ENCODE data around the gene PCLO.

The PCLO gene

GRCh38 chr7:83178066-83178465, 15.4 kb upstream of the PCLO start:
- no peak for FAIRE-seq
- DNase-seq (ENCODE audit: insufficient read length, low spot score): no peak
- TF ChIP-seq CTCF (IDR thresholded peaks at IDR 0.05; ENCODE audit: insufficient read depth, missing control alignments): no peak

DNA sequence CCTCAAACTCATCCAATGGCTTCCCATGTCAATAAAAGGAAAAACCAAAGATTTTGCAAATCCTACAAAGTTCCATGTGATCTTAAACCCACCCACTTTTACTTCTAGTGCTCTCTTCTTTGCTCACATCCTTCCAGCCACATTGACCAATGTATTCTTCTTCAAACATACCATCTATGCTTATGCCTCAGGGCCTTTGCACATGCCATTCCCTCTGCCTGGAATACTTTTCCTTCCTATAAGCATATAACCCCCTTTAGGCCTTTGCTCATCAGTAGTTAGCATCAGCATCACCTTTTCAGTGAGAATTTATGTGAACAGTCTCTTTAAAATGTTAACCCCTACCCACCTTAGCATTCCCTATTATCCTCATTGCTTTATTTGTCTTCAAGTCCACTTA, 11.0 kb upstream of the PCLO start:
- TF ChIP-seq CTCF (IDR thresholded peaks at IDR 0.05; ENCODE audit: insufficient read depth, missing control alignments): no peak
- DNase-seq (ENCODE audit: insufficient read length, low spot score) (no peak), FAIRE-seq (no peak)

GRCh38 chr7:83166781-83167180, 4.1 kb upstream of the PCLO start:
- no peak for TF ChIP-seq CTCF (IDR thresholded peaks at IDR 0.05; ENCODE audit: insufficient read depth, missing control alignments)
- DNase-seq (ENCODE audit: insufficient read length, low spot score) (no peak), FAIRE-seq (no peak)

DNA sequence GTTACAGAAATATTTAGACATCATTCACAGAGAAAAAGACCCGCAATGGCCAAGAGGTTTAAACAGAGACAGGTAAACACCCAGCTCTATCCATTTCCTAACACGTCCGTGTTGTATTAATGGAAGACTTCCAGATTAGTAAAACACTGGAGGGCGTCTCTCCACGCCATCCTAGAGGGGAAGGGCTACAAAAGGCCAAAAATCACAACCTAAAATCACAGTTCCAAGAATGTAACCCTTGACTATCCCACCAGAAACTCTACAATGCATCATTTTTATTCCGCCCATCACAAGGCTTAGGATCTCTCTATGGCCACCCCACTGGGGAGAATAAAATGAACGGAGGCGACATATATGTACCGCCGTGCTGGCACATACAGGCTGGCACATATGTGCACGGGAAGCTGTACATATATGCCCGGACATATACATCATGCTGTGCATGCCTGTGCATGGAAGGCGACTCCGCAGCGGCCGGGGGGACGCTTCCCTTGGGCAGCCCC, 734 bp downstream of the PCLO start:
- no peak for DNase-seq (ENCODE audit: insufficient read length, low spot score)
- TF ChIP-seq CTCF (IDR thresholded peaks at IDR 0.05; ENCODE audit: insufficient read depth, missing control alignments): peak; percentile 14
- FAIRE-seq: no peak

DNA sequence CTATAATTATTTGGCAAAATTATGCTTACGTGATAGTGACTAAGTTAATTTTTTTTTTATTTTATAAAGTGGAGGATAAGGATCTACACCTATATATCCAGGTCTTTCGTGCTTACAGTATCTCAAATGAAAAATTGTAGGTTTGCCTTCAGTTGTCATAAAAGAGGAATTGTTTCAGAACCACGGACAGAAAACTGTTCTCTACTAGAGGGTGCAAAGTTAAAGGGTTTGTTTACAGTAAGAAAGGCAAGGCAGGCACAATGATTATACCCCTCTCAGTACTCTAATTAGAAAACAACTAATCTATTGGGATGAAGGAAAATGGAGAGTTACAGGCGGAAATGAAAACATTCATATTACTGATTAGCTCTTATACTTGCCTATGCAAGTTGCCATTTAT, 1.5 kb downstream of the PCLO start:
- DNase-seq (ENCODE audit: insufficient read length, low spot score) (no peak), FAIRE-seq (no peak)
- no peak for TF ChIP-seq CTCF (IDR thresholded peaks at IDR 0.05; ENCODE audit: insufficient read depth, missing control alignments)

DNA sequence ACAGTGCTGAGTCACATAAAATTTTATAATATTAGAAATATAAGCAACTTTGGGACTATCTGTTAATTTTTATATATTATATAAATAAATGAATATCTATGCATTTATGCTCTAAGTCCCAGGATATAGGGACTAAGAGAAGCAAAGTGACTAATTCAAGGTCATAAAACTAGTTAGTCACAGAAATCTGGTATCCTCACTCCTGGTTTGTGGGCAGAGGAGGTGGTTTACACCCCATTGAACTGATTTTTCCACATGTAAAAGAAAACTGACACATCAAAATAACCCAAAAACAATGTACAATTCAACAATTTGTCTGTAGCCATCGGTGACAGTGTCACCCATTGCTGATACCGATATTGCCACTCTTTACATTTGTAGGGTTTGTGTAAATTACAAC, 3.0 kb downstream of the PCLO start:
- FAIRE-seq: no peak
- no peak for DNase-seq (ENCODE audit: insufficient read length, low spot score)
- TF ChIP-seq CTCF (IDR thresholded peaks at IDR 0.05; ENCODE audit: insufficient read depth, missing control alignments): no peak

GRCh38 chr7:83156006-83156405, 6.7 kb downstream of the PCLO start:
- no peak for FAIRE-seq
- no peak for TF ChIP-seq CTCF (IDR thresholded peaks at IDR 0.05; ENCODE audit: insufficient read depth, missing control alignments)
- DNase-seq (ENCODE audit: insufficient read length, low spot score): no peak

Data from D721Med (cell line).